Suprapubic skin (tissue), 4 donors: ENCODE measurements around the gene CBFA2T3. TPM values are rescaled to one million over a fixed set of nuclear protein-coding genes. Genes with fewer than 3 reads are reported as not detected.

ENCODE experiments used
- DNase-seq, 2 donors: peaks; one replicate each; pipeline ENCODE4 v3.0.0-alpha.2; 2019; ENCODE audit warnings: low spot score in 2 of 2
- H3K27ac ChIP-seq: fragments of 200-600 bp; sonication (generic); one replicate; pipeline ENCODE4 v1.5.1; 2019
- H3K27me3 ChIP-seq: fragments of 200-600 bp; sonication (generic); one replicate; pipeline ENCODE4 v1.5.1; 2019
- H3K36me3 ChIP-seq: fragments of 200-600 bp; sonication (generic); one replicate; pipeline ENCODE4 v1.5.1; 2019
- H3K4me1 ChIP-seq: fragments of 200-600 bp; sonication (generic); one replicate; pipeline ENCODE4 v1.5.1; 2019
- H3K4me3 ChIP-seq: fragments of 200-600 bp; sonication (generic); one replicate; pipeline ENCODE4 v1.5.1; 2019; ENCODE audit warnings: mild to moderate bottlenecking
- H3K9me3 ChIP-seq: fragments of 200-600 bp; sonication (generic); one replicate; pipeline ENCODE4 v1.5.1; 2019
- EP300 ChIP-seq: sonication (generic); formaldehyde crosslinking; IDR thresholded peaks from one replicate; pipeline ENCODE4 v1.6.1; 2017; ENCODE audit warnings: antibody characterized with exemption
- POLR2A ChIP-seq, 2 donors: fragments of 450-650 bp; IDR thresholded peaks; one replicate each; pipeline ENCODE4 v1.6.1; 2017; ENCODE audit warnings: antibody characterized with exemption in 2 of 2, mild to moderate bottlenecking in 2 of 2, moderate library complexity in 2 of 2
- POLR2AphosphoS5 ChIP-seq, 3 donors: sonication (generic); formaldehyde crosslinking; IDR thresholded peaks; one replicate each; pipeline ENCODE4 v1.6.1; 2017; ENCODE audit warnings: antibody characterized with exemption in 3 of 3
- WGBS: methylation state at CpG from one replicate; pipeline ENCODE4 v1.1.5; 2018; 5-methylcytosine and 5-hydroxymethylcytosine counted together
- total RNA-seq, 4 donors: library from RNA; depleted of rRNA; stranded (reverse); fragments of >200 nt; gene quantifications; one replicate each; pipeline ENCODE4 v1.1.0, GENCODE V29; 2016
- TF ChIP-seq, protein P1 (sequence below), 2 donors: fragments of 200-600 bp in 1 of 2; fragments of 450-650 bp in 1 of 2; sonication (generic) in 1 of 2; IDR thresholded peaks; one replicate each; pipeline ENCODE4 v1.5.1; 2016 to 2019; ENCODE audit warnings: antibody characterized with exemption in 2 of 2, mild to moderate bottlenecking in 1 of 2, moderate library complexity in 1 of 2

The CBFA2T3 gene
- total RNA-seq, 4 donors from 2014 or later = 1.5 to 6.6 (median 2.9) TPM

DNA sequence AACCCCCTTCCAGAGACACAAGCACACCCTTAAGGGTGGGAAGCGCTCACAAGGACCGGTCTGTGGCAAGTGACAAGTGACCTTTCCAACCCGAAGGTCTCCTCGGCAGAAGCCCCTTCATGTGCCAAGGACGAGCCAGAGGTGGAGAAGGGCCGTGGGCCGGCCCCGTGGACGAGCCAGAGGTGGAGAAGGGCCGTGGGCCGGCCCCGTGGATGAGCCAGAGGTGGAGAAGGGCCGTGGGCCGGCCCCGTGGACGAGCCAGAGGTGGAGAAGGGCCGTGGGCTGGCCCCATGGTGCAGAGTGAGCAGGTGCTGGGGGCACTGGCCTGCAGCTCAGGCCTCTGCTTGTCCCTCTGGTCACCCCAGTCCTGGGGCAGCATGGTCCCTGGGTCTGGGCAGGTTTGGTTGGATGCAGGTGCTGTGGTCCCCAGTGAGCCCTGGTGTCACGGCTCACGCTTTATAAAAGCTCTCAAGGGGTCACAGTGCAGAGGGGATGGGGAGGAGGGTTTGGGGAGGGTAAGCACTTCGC, 45.6 kb downstream of the CBFA2T3 start:
- Histone ChIP-seq H3K27ac (no peak overlapping the region), H3K9me3 (no peaks in the 10 kb centered on the region), H3K36me3 (no peaks in the 10 kb centered on the region), H3K4me1 (peaks cover 14% of the 10 kb centered on the region), H3K4me3 (no peak overlapping the region), H3K27me3 (peaks cover 20% of the 10 kb centered on the region)
- DNase-seq = no peak
- no peak for TF ChIP-seq POLR2AphosphoS5 (IDR thresholded peaks at IDR 0.05)
- TF ChIP-seq EP300 = no peak
- no peak for TF ChIP-seq POLR2A (IDR thresholded peaks at IDR 0.05)
- TF ChIP-seq, protein P1, sequence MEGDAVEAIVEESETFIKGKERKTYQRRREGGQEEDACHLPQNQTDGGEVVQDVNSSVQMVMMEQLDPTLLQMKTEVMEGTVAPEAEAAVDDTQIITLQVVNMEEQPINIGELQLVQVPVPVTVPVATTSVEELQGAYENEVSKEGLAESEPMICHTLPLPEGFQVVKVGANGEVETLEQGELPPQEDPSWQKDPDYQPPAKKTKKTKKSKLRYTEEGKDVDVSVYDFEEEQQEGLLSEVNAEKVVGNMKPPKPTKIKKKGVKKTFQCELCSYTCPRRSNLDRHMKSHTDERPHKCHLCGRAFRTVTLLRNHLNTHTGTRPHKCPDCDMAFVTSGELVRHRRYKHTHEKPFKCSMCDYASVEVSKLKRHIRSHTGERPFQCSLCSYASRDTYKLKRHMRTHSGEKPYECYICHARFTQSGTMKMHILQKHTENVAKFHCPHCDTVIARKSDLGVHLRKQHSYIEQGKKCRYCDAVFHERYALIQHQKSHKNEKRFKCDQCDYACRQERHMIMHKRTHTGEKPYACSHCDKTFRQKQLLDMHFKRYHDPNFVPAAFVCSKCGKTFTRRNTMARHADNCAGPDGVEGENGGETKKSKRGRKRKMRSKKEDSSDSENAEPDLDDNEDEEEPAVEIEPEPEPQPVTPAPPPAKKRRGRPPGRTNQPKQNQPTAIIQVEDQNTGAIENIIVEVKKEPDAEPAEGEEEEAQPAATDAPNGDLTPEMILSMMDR (IDR thresholded peaks at IDR 0.05) = no peak
- WGBS = 82% methylated on average over 17 of the region's 20 CpGs

- Histone ChIP-seq H3K4me3 (no peak overlapping the region), H3K27ac (no peak overlapping the region), H3K27me3 (peaks cover 20% of the 10 kb centered on the region), H3K36me3 (no peaks in the 10 kb centered on the region), H3K9me3 (no peaks in the 10 kb centered on the region), H3K4me1 (peaks cover 10% of the 10 kb centered on the region)
- TF ChIP-seq POLR2A (IDR thresholded peaks at IDR 0.05) = no peak
- no peak for DNase-seq
- 83% methylated on average over 11 of the region's 12 CpGs for WGBS
Observed at GRCh38 chr16:88930716-88931115, 46.3 kb downstream of the CBFA2T3 start.

GRCh38 chr16:88929091-88929445, 47.9 kb downstream of the CBFA2T3 start:
- H3K36me3 ChIP-seq = no peaks in the 10 kb centered on the region
- 85% methylated on average over 10 of the region's 14 CpGs for WGBS

GRCh38 chr16:88928405-88929090, 48.5 kb downstream of the CBFA2T3 start:
- peaks cover 19% of the 10 kb centered on the region for H3K27me3 ChIP-seq
- TF ChIP-seq POLR2A (IDR thresholded peaks at IDR 0.05) (no peak), EP300 (no peak), POLR2AphosphoS5 (IDR thresholded peaks at IDR 0.05) (no peak)
- TF ChIP-seq, protein P1 (IDR thresholded peaks at IDR 0.05) = no peak
- H3K4me3 ChIP-seq = no peak overlapping the region
- DNase-seq = no peak
- WGBS = 54% methylated on average over 12 of the region's 31 CpGs
- H3K9me3 ChIP-seq = no peaks in the 10 kb centered on the region
- no peak overlapping the region for H3K27ac ChIP-seq
- H3K4me1 ChIP-seq = peaks cover 29% of the 10 kb centered on the region
- H3K36me3 ChIP-seq = no peaks in the 10 kb centered on the region

More at GRCh38 chr16:88929091-88929445, 47.9 kb downstream of the CBFA2T3 start:
- Histone ChIP-seq H3K4me3 (no peak overlapping the region), H3K4me1 (peaks cover 23% of the 10 kb centered on the region), H3K27ac (no peak overlapping the region), H3K27me3 (peaks cover 19% of the 10 kb centered on the region), H3K9me3 (no peaks in the 10 kb centered on the region)
- TF ChIP-seq, protein P1 (IDR thresholded peaks at IDR 0.05) = no peak
- TF ChIP-seq POLR2AphosphoS5 (IDR thresholded peaks at IDR 0.05) (no peak), EP300 (no peak), POLR2A (IDR thresholded peaks at IDR 0.05) (no peak)
- DNase-seq = no peak

DNA sequence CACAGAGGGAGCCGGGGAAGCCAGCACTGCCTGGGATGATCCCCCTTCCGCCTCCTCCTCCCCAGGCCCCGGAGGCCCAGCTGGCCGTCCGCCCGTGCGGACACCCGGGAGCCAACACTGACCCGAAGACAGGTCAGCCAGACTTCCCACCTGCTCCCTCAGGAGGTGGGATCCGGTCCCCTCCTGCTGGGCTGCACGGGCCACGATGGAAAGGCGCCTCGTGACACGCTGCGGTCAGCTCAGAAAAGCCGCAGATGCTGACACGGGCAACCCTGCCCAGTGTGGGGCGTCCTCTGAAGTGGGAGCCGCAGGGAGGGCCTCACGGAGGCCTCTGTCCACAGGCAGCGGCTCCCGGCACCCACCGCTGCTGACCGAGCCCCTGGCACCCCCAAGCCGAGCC, 49.3 kb downstream of the CBFA2T3 start:
- TF ChIP-seq POLR2A (IDR thresholded peaks at IDR 0.05) = no peak
- no peak for TF ChIP-seq POLR2AphosphoS5 (IDR thresholded peaks at IDR 0.05)
- TF ChIP-seq, protein P1 (IDR thresholded peaks at IDR 0.05) = no peak
- no peak for TF ChIP-seq EP300
- Histone ChIP-seq H3K36me3 (no peaks in the 10 kb centered on the region), H3K4me3 (no peak overlapping the region), H3K27me3 (peaks cover 16% of the 10 kb centered on the region), H3K4me1 (peaks cover 36% of the 10 kb centered on the region), H3K9me3 (no peaks in the 10 kb centered on the region), H3K27ac (no peak overlapping the region)
- WGBS = no CpG with 5 or more reads among the region's 26 CpGs
- no peak for DNase-seq
